GDM1 (cell line): ENCODE measurements around the gene QRICH1.
A peak's percentile ranks its signal among the peaks of the same experiment; 100 is the strongest.

Source experiments
- DNase-seq: peaks from one replicate; lab custom pipeline; 2025; lab: John Stamatoyannopoulos, UW

QRICH1 gene

GRCh38 chr3:48997714-48998637 lies 95.9 kb downstream of the QRICH1 start:
- no peak for DNase-seq

GRCh38 chr3:48997102-48997635 lies 96.7 kb downstream of the QRICH1 start:
- DNase-seq: no peak

GRCh38 chr3:48996640-48997039 lies 97.2 kb downstream of the QRICH1 start:
- no peak for DNase-seq

GRCh38 chr3:48993834-48994233 lies 100.0 kb downstream of the QRICH1 start:
- no peak for DNase-seq

- no peak for DNase-seq
Observed at GRCh38 chr3:48991851-48992545, 101.9 kb downstream of the QRICH1 start.

- DNase-seq: no peak
Observed at GRCh38 chr3:48990636-48991469, 103.0 kb downstream of the QRICH1 start.

GRCh38 chr3:48989796-48990635 lies 103.9 kb downstream of the QRICH1 start, which contains the start of gene P4HTM:
TSS of gene P4HTM (plus strand) at chr3:48990241. CDS start at chr3:48990257, 16 bp downstream.
- DNase-seq: peak; percentile 53

GRCh38 chr3:48989126-48989795 lies 104.6 kb downstream of the QRICH1 start:
- no peak for DNase-seq

- DNase-seq: no peak
Observed at GRCh38 chr3:48985831-48986376, 108.0 kb downstream of the QRICH1 start.

GRCh38 chr3:48984663-48985062 lies 109.2 kb downstream of the QRICH1 start:
- DNase-seq: no peak

GRCh38 chr3:48983096-48983495 lies 110.8 kb downstream of the QRICH1 start:
- DNase-seq: no peak

- DNase-seq: no peak
Observed at GRCh38 chr3:48982686-48983085, 111.2 kb downstream of the QRICH1 start.

- DNase-seq: no peak
Observed at GRCh38 chr3:48982016-48982415, 111.9 kb downstream of the QRICH1 start.

- no peak for DNase-seq
Observed at GRCh38 chr3:48980295-48980694, 113.6 kb downstream of the QRICH1 start.
